Activated naive CD4-positive, alpha-beta T cell treated with anti-CD3 and anti-CD28 coated beads, Interleukin-2, amount 50 U/mL, for 24 hours (primary cell): ENCODE data around the gene ELOB.

Experiments used
- H3K27ac Mint-ChIP-seq: one replicate; pipeline ENCODE4 v1.8.0; 2021; ENCODE audit warnings: mild to moderate bottlenecking, mixed read lengths
- H3K27me3 Mint-ChIP-seq: one replicate; pipeline ENCODE4 v1.8.0; 2021; ENCODE audit warnings: mixed read lengths
- H3K36me3 Mint-ChIP-seq: one replicate; pipeline ENCODE4 v1.8.0; 2021; ENCODE audit warnings: mixed read lengths
- H3K4me1 Mint-ChIP-seq: one replicate; pipeline ENCODE4 v1.8.0; 2021; ENCODE audit warnings: mixed read lengths
- H3K4me3 Mint-ChIP-seq: one replicate; pipeline ENCODE4 v1.8.0; 2021; ENCODE audit warnings: mild to moderate bottlenecking, mixed read lengths
- H3K9me3 Mint-ChIP-seq: one replicate; pipeline ENCODE4 v1.8.0; 2021; ENCODE audit warnings: mixed read lengths

The ELOB gene

DNA sequence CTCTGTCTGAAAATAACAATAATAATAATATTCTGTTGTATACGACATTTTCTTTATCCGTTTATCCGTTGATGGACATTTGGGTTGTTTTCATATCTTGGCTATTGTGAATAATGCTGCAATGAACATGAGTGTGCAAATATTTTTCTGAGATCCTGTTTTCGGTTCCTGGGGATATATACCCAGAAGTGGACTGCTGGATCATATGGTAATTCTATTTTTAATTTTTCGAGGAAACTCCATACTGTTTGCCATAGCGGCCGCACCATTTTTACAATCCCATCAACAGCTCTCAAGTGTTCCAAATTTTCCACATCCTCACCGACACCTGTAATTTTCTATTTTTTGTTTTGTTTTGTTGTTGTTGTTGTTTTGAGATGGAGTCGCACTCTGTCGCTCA is 15.9 kb upstream of the ELOB start:
- Mint-ChIP-seq H3K27ac (no peak overlapping the region), H3K9me3 (no peaks in the 10 kb centered on the region), H3K27me3 (peaks cover 8% of the 10 kb centered on the region), H3K36me3 (no peaks in the 10 kb centered on the region), H3K4me3 (no peak overlapping the region), H3K4me1 (no peaks in the 10 kb centered on the region)

DNA sequence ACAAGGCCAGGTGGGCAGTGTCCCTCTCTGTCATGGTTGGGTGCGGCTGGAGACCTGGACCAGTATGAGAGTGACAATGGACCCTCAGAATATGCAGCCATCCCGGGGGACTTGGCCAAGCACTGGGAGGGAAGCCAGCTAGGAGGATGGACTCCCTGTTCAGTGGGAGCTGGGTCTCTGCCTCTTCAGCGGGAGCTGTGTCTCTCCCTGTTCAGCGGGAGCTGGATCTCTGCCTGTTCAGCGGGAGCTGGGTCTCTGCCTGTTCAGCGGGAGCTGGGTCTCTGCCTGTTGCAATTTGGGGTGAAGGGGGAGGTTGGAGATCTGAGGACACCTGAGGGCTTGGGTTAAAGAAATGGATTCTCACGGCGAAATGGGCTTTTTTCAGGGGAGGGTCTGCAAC is 14.1 kb upstream of the ELOB start:
- Mint-ChIP-seq H3K27me3 (peaks cover 7% of the 10 kb centered on the region), H3K27ac (no peak overlapping the region), H3K36me3 (no peaks in the 10 kb centered on the region), H3K4me3 (no peak overlapping the region), H3K9me3 (no peaks in the 10 kb centered on the region), H3K4me1 (peaks cover under 1% of the 10 kb centered on the region)

- no peaks in the 10 kb centered on the region for H3K36me3 Mint-ChIP-seq
- H3K27me3 Mint-ChIP-seq = peaks cover 7% of the 10 kb centered on the region
- H3K27ac Mint-ChIP-seq = no peak overlapping the region
- H3K4me3 Mint-ChIP-seq = no peak overlapping the region
- peaks cover 3% of the 10 kb centered on the region for H3K4me1 Mint-ChIP-seq
- no peaks in the 10 kb centered on the region for H3K9me3 Mint-ChIP-seq
These were observed 13.6 kb upstream of the ELOB start for GRCh38 chr16:2790631-2791030.

DNA sequence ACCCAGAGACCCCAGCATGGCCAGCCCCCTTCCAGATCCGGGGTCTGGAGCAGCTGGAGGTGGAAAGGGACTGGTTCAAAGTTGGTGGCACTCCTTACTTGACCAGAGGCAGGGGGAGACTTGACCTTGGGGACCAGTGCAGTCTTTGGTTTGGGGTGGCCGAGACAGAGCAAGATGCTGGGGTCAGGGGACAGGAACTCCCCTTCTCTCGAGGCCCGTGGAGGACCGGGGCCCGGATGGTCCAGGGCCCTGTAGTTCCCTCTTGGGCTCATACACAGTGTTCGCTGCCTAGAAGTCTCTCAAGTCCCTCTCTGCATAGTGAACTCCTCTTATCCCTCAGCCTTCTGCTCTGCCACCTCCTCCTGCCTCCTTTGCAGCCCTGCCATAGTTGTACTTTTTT is 10.9 kb upstream of the ELOB start:
- Mint-ChIP-seq H3K9me3 (no peaks in the 10 kb centered on the region), H3K27ac (no peak overlapping the region), H3K27me3 (peaks cover 7% of the 10 kb centered on the region), H3K36me3 (no peaks in the 10 kb centered on the region), H3K4me1 (peaks cover 7% of the 10 kb centered on the region), H3K4me3 (no peak overlapping the region)

GRCh38 chr16:2787406-2787805 is 10.3 kb upstream of the ELOB start, which contains the start of gene PRSS33:
Gene PRSS33, minus strand, starts transcription at chr16:2787560. Its CDS starts 1,013 bp downstream, at chr16:2786547.
- no peak within 1 kb of the TSS for H3K27ac Mint-ChIP-seq
- H3K27me3 Mint-ChIP-seq = peaks cover 7% of the 10 kb centered on the region
- no peaks in the 10 kb centered on the region for H3K36me3 Mint-ChIP-seq

DNA sequence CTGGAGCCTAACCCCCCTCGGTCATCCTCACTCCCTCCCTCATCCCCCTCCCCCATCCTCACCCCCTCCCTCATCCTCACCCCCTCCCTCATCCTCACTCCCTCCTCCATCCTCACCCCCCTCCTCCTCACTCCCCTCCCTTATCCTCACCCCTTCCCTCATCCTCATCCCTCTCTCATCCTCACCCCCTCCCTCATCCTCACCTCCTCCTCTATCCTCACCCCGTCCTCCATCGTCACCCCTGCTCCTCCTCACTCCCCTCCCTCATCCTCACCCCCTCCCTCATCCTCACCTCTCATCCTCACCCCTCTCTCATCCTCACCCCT is 9.7 kb upstream of the ELOB start:
- Mint-ChIP-seq H3K9me3 (no peaks in the 10 kb centered on the region), H3K27ac (no peak overlapping the region), H3K27me3 (peaks cover 4% of the 10 kb centered on the region), H3K36me3 (no peaks in the 10 kb centered on the region), H3K4me3 (no peak overlapping the region), H3K4me1 (peaks cover 7% of the 10 kb centered on the region)

More at GRCh38 chr16:2787406-2787805, 10.3 kb upstream of the ELOB start, which contains the start of gene PRSS33:
- Mint-ChIP-seq H3K4me3 (no peak within 1 kb of the TSS), H3K9me3 (no peaks in the 10 kb centered on the region), H3K4me1 (peaks cover 7% of the 10 kb centered on the region)

DNA sequence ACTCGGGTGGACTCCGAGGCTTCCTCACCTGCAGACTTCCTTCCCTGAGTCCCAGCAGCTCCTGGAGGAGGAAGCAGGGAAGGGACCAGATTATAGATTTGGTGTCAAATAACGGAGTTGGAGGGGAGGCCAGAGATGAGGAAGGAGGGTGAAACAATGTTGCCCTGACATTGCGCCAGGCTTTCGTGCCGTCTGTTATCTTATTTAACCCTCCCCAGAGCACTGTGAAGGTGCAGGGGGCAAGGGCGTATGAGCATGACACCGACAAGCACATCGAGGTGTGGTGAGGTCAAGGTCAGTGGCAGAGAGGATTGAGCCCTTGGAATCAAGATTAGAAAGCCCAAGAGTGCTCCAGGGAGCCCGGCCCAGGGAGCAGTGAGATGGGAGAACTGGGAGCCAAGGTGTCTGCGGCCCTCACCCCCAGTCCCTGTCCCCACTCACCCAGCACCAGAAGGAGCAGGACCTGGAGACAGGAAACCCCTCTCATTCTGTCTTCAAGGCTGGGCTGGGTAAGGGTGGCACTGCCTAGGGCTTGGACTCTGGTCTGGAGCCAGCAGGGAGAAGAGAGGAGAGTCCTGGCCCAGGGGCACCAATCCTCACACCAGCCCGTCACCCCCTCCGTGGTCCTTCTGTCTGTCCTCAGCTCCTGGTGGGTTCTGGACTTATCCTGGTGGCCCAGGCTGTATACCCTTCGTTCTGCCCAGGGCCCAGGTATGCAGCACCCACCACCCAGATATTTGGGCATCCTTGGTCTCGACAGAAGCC is 9.2 kb upstream of the ELOB start:
- Mint-ChIP-seq H3K9me3 (no peaks in the 10 kb centered on the region), H3K27me3 (peaks cover 2% of the 10 kb centered on the region), H3K36me3 (no peaks in the 10 kb centered on the region), H3K4me3 (no peak overlapping the region), H3K27ac (no peak overlapping the region), H3K4me1 (peaks cover 7% of the 10 kb centered on the region)

GRCh38 chr16:2785101-2785991 is 8.3 kb upstream of the ELOB start:
- Mint-ChIP-seq H3K9me3 (no peaks in the 10 kb centered on the region), H3K27me3 (peaks cover 2% of the 10 kb centered on the region), H3K27ac (peak overlapping the region; percentile 88), H3K36me3 (no peaks in the 10 kb centered on the region), H3K4me3 (peak overlapping the region; percentile 91), H3K4me1 (peaks cover 7% of the 10 kb centered on the region)

- no peaks in the 10 kb centered on the region for H3K36me3 Mint-ChIP-seq
- peaks cover 7% of the 10 kb centered on the region for H3K4me1 Mint-ChIP-seq
- H3K27me3 Mint-ChIP-seq = peaks cover under 1% of the 10 kb centered on the region
- H3K27ac Mint-ChIP-seq = peak overlapping the region; percentile 88
- H3K4me3 Mint-ChIP-seq = peak overlapping the region; percentile 91
- H3K9me3 Mint-ChIP-seq = no peaks in the 10 kb centered on the region
These were observed 7.4 kb upstream of the ELOB start for GRCh38 chr16:2784358-2785100.

DNA sequence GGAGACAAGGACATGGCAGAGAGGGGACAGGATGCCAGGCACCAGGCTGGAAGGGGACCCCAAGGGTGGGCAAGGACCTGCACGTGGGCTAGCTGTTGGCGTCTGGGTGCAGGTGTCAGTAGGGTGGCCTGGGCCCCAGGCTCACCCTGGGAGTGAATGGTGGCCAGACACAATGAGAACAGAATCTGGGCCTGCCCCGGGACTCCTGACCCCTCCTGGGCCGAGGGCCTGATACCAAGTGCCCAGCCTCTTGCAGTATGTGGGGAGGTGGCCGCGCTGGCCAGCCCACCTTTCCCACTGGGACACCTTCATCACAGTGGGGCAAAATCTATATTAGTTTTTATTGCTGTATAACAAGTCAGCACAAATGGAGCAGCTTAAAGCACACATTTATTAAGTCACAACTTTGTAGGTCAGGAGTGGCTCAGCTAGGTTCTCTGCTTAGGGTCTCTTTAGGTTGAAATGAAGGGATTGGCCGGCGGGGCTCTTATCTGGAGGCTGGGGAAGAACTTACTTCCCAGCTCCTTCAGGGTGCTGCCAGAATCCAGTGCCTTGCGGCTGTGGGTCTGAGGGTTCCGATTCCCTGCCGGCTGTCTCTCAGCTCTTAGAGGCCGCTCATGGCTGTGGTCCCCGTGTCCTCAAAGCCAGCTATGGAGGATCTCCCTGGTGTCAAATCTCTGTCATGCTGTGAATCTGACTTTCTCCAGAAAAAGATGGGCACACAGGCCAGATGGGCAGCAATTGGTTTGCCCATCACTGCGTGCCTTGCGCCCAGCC is 6.7 kb upstream of the ELOB start:
- Mint-ChIP-seq H3K27me3 (no peaks in the 10 kb centered on the region), H3K4me1 (peaks cover 10% of the 10 kb centered on the region), H3K4me3 (peak overlapping the region; percentile 36), H3K9me3 (no peaks in the 10 kb centered on the region), H3K27ac (peak overlapping the region; percentile 32), H3K36me3 (no peaks in the 10 kb centered on the region)

DNA sequence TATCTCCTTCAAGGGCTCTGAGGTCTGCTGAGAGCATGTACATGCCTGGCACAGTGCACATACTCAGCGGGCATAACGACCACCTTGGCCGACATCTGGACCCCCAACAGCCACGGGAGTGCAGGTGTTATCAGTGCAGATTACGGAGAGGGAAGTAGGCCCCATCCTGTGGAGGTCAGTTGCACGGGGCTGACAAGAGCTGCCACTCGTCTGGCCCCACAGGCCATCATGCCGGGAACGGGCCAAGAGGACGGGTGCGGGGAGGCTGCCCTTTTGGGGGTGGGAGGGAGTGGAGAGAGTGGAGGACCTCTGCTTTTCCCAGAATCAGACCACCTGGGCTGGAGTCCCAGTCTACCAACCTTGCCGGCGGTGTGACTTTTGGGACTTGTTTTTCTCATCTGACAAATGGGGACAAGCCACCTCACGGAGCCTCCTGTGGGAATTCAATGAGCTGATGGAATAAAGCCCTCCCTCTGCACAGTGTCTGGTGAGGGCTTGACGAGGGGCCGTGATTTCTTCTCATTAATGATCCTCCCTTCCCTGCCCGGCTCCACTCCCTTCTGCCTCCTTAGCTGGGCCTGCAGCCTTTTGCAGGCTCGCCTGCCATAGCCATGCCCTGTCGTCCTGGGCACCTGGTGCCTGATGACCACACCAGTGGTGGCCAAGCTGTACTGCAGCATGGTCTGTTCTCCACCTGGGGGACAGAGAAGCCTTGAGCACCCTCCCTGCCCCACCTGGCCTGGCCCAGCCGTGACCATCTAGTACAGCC is 5.7 kb upstream of the ELOB start:
- Mint-ChIP-seq H3K4me3 (no peak overlapping the region), H3K27ac (no peak overlapping the region), H3K27me3 (no peaks in the 10 kb centered on the region), H3K36me3 (no peaks in the 10 kb centered on the region), H3K9me3 (no peaks in the 10 kb centered on the region), H3K4me1 (peaks cover 19% of the 10 kb centered on the region)

DNA sequence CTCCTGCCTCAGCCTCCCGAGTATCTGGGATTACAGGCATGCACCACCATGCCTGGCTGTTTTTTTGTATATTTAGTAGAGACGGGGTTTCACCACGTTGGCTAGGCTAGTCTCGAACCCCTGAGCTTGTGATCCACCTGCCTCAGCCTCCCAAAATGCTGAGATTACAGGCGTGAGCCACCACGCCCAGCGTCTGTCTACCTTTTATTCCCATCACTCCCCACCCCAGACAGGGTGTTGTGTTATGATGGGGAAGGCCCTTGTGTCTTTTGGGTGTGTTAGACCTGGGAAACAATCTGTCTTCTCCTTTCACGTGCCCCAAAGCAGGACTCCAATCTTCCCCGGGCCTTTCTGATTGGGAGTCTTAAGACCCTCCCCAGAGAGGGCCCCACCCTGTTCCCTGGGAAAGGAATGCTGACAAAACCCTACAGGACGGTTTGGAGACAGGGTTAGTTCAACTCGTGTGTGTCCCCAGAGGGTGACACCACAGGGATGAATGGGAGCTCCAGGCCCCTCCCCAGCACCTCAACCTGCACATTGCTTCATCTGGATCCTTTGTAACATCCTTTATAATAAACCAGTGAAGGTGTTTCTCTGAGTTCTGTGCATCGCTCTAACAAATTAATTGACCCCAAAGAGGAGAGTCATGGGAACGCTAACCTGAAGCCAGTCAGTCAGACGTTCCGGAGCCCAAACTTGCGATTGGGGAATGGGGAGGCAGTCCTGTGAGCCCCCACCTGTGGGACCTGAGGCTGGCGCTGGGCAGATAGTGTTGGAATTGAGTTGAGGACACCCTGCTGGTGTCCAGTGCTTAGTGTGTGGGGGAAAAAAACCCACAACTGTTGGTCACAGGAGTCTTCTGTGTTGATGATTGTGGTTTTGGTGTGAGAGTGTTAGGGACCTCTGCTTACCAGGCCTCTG is 3.2 kb upstream of the ELOB start:
- Mint-ChIP-seq H3K9me3 (no peaks in the 10 kb centered on the region), H3K27me3 (no peaks in the 10 kb centered on the region), H3K27ac (no peak overlapping the region), H3K4me1 (peaks cover 25% of the 10 kb centered on the region), H3K4me3 (peak overlapping the region; percentile 19), H3K36me3 (no peaks in the 10 kb centered on the region)

DNA sequence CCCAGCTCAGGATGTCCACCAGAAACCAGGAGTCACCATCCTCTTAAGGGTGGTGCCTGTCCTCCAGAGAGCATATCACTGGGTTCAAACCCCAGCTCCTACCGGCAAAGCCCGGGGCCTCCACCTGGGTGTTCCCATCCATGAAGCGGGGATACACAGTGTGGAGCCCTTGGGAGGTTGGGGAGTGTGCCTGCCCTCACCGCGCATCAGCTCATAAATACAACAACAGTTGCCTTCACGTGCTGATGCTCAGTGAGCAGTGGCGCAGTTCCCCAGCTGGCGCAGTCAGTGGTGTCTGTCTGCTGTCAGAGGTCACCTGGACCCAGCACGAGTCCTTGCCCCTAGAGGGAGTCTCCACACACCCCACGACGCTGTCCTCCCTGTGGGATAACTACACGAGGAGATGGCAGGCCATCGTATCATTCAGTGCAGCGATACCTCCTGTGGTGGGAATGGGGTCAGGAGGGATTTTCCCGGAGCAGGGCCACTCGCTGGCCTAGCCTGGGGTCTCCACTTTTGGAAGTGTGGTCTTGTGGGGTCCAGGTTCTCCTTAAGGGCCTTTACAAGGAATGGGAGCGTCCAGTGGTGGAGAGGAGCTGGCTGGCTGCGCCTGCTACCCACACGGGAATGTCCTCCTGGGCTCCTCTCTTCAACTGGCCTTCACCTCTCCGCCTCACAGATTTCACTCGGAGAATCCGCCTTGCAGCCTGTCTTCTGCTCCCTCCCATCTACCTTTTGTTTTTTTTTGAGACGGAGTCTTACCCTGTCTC is 2.3 kb upstream of the ELOB start:
- H3K9me3 Mint-ChIP-seq = no peaks in the 10 kb centered on the region
- H3K36me3 Mint-ChIP-seq = no peaks in the 10 kb centered on the region
- no peak overlapping the region for H3K4me3 Mint-ChIP-seq
- H3K4me1 Mint-ChIP-seq = peaks cover 24% of the 10 kb centered on the region
- no peak overlapping the region for H3K27ac Mint-ChIP-seq
- H3K27me3 Mint-ChIP-seq = no peaks in the 10 kb centered on the region
